IMR-90 (cell line): ENCODE data around the gene COL5A1. TPM values are rescaled to one million over a fixed set of nuclear protein-coding genes. Genes with fewer than 3 reads are reported as not detected.

Experiments
- ATAC-seq: fragments of 200-7000 bp; cut with Tn5 transposase; 2 replicates; pipeline ENCODE4 v1.9.1; 2020; ENCODE audit warnings: low read depth, mild to moderate bottlenecking, moderate library complexity
- BruUV-seq: library from RNA; stranded (reverse); fragments of 400-500 nt; replicated peaks from 2 replicates; lab custom pipeline; 2021; lab: Mats Ljungman, UMichigan
- CTCF ChIA-PET: fragments of 300-600 bp; formaldehyde crosslinking; extraction: SDS; loops from one replicate; lab custom pipeline; 2021; ENCODE audit warnings: antibody characterized with exemption; lab: Yijun Ruan, JAX
- POLR2A ChIA-PET: fragments of 300-600 bp; sonication (Branson Sonifier 250); formaldehyde crosslinking; loops from one replicate; lab custom pipeline; 2022; ENCODE audit warnings: antibody characterized with exemption; ENCODE audit not compliant: unreplicated experiment; lab: Charles Lee
- DNase-seq: peaks from one replicate; pipeline ENCODE4 v3.0.0; 2013
- H2AFZ ChIP-seq: replicated peaks from 2 replicates; pipeline ENCODE3; 2013; ENCODE audit warnings: low read length, mild to moderate bottlenecking; ENCODE audit not compliant: poor library complexity
- H2AK5ac ChIP-seq: 2 replicates; pipeline ENCODE4 v1.6.1; 2013; ENCODE audit warnings: low read depth, low read length, inconsistent platforms
- H2AK9ac ChIP-seq: replicated peaks from 2 replicates; pipeline ENCODE3; 2013; ENCODE audit warnings: mild to moderate bottlenecking, low read depth, low read length, moderate library complexity; ENCODE audit not compliant: poor library complexity
- H2BK120ac ChIP-seq: 2 replicates; pipeline ENCODE4 v1.6.1; 2013; ENCODE audit warnings: low read depth, low read length, inconsistent platforms
- H2BK15ac ChIP-seq: 3 replicates; pipeline ENCODE4 v1.6.1; 2013; ENCODE audit warnings: low read depth, low read length, inconsistent platforms
- H2BK20ac ChIP-seq: 2 replicates; pipeline ENCODE4 v1.6.1; 2013; ENCODE audit warnings: low read depth, mild to moderate bottlenecking, inconsistent platforms, low read length, moderate library complexity
- H2BK5ac ChIP-seq: 2 replicates; pipeline ENCODE4 v1.6.1; 2013; ENCODE audit warnings: mild to moderate bottlenecking, low read depth, low read length, inconsistent platforms; ENCODE audit not compliant: poor library complexity, severe bottlenecking
- H3K14ac ChIP-seq: replicated peaks from 2 replicates; pipeline ENCODE4 v1.6.1; 2013; ENCODE audit warnings: low read depth, low read length, inconsistent platforms
- H3K18ac ChIP-seq: 2 replicates; pipeline ENCODE4 v1.6.1; 2013; ENCODE audit warnings: low read depth, low read length, control low read depth
- H3K23ac ChIP-seq: 2 replicates; pipeline ENCODE4 v1.6.1; 2013; ENCODE audit warnings: low read depth, low read length, inconsistent platforms
- H3K27ac ChIP-seq: 2 replicates; pipeline ENCODE4 v1.5.1; 2013; ENCODE audit warnings: mild to moderate bottlenecking, control low read depth, low read length; ENCODE audit not compliant: insufficient read depth
- H3K27me3 ChIP-seq: 2 replicates; pipeline ENCODE4 v1.6.1; 2013; ENCODE audit warnings: low read length; ENCODE audit not compliant: control insufficient read depth, insufficient read depth
- H3K36me3 ChIP-seq: 2 replicates; pipeline ENCODE4 v1.6.1; 2013; ENCODE audit warnings: low read length, mixed read lengths; ENCODE audit not compliant: control insufficient read depth, insufficient read depth
- H3K4ac ChIP-seq: 2 replicates; pipeline ENCODE4 v1.6.1; 2013; ENCODE audit warnings: low read depth, low read length, inconsistent platforms
- H3K4me1 ChIP-seq: 2 replicates; pipeline ENCODE4 v1.6.1; 2013; ENCODE audit warnings: low read length, mixed read lengths; ENCODE audit not compliant: control insufficient read depth, insufficient read depth
- H3K4me2 ChIP-seq: 2 replicates; pipeline ENCODE4 v1.6.1; 2013; ENCODE audit warnings: low read depth, mild to moderate bottlenecking, control low read depth, low read length, moderate library complexity
- H3K4me3 ChIP-seq: 2 replicates; pipeline ENCODE4 v1.5.1; 2013; ENCODE audit warnings: low read depth, mild to moderate bottlenecking, control low read depth, low read length, moderate library complexity; ENCODE audit not compliant: insufficient read depth
- H3K56ac ChIP-seq: 2 replicates; pipeline ENCODE4 v1.6.1; 2013; ENCODE audit warnings: low read length, inconsistent platforms; ENCODE audit not compliant: insufficient read depth; ENCODE audit errors: extremely low read depth
- H3K79me1 ChIP-seq, 2 experiments: 2 replicates each; pipeline ENCODE4 v1.6.1; 2013; ENCODE audit warnings: low read length in 2 of 2, inconsistent platforms in 1 of 2, low read depth in 1 of 2
- H3K9ac ChIP-seq: 2 replicates; pipeline ENCODE4 v1.6.1; 2013; ENCODE audit warnings: low read depth, low read length, control low read depth
- H3K9me1 ChIP-seq: 2 replicates; pipeline ENCODE4 v1.6.1; 2013; ENCODE audit warnings: low read length, inconsistent platforms; ENCODE audit not compliant: insufficient read depth
- H3K9me3 ChIP-seq: 2 replicates; pipeline ENCODE4 v1.6.1; 2013; ENCODE audit warnings: low read length; ENCODE audit not compliant: control insufficient read depth, insufficient read depth
- H4K20me1 ChIP-seq: 2 replicates; pipeline ENCODE4 v1.6.1; 2013; ENCODE audit warnings: low read length, inconsistent platforms; ENCODE audit not compliant: insufficient read depth
- H4K5ac ChIP-seq: 2 replicates; pipeline ENCODE4 v1.6.1; 2013; ENCODE audit warnings: mild to moderate bottlenecking, low read depth, low read length, control low read depth
- H4K8ac ChIP-seq, 2 experiments: 2 replicates each; pipeline ENCODE4 v1.6.1; 2013; ENCODE audit warnings: low read depth in 2 of 2, low read length in 2 of 2, control low read depth in 1 of 2, inconsistent platforms in 1 of 2
- H4K91ac ChIP-seq: 2 replicates; pipeline ENCODE4 v1.6.1; 2013; ENCODE audit warnings: low read depth, low read length, inconsistent platforms; ENCODE audit not compliant: insufficient read depth
- BHLHE40 ChIP-seq: fragments of 150-350 bp; IDR thresholded peaks from 2 replicates; pipeline ENCODE4 v1.6.1; 2016; ENCODE audit warnings: mild to moderate bottlenecking, low read depth, low read length
- CEBPB ChIP-seq: IDR thresholded peaks from 2 replicates; pipeline ENCODE4 v1.6.1; 2012; ENCODE audit warnings: low read depth, low read length, improper control_type of control experiment
- ELK1 ChIP-seq: fragments of 150-350 bp; IDR thresholded peaks from 2 replicates; pipeline ENCODE4 v1.6.1; 2016; ENCODE audit warnings: low read depth, mild to moderate bottlenecking, low read length, moderate library complexity, borderline replicate concordance
- FOS ChIP-seq: fragments of 150-350 bp; IDR thresholded peaks from 2 replicates; pipeline ENCODE4 v1.6.1; 2016; ENCODE audit warnings: low read depth, low read length
- MAFK ChIP-seq: IDR thresholded peaks from 2 replicates; pipeline ENCODE4 v1.6.1; 2012; ENCODE audit warnings: low read depth, low read length, improper control_type of control experiment
- MAZ ChIP-seq: IDR thresholded peaks from 2 replicates; pipeline ENCODE4 v1.6.1; 2012; ENCODE audit warnings: low read depth, mild to moderate bottlenecking, low read length, improper control_type of control experiment, moderate library complexity, borderline replicate concordance
- MXI1 ChIP-seq: IDR thresholded peaks from 2 replicates; pipeline ENCODE4 v1.6.1; 2012; ENCODE audit warnings: low read depth, mild to moderate bottlenecking, low read length, moderate library complexity, borderline replicate concordance
- NFE2L2 ChIP-seq: fragments of 150-350 bp; IDR thresholded peaks from 2 replicates; pipeline ENCODE4 v1.6.1; 2016; ENCODE audit warnings: low read depth, mild to moderate bottlenecking, low read length
- POLR2A ChIP-seq: IDR thresholded peaks from 2 replicates; pipeline ENCODE4 v1.6.1; 2012; ENCODE audit warnings: mild to moderate bottlenecking, low read depth, low read length
- RCOR1 ChIP-seq: IDR thresholded peaks from 2 replicates; pipeline ENCODE4 v1.6.1; 2012; ENCODE audit warnings: mild to moderate bottlenecking, low read length, improper control_type of control experiment; ENCODE audit not compliant: insufficient replicate concordance
- RFX5 ChIP-seq: IDR thresholded peaks from 2 replicates; pipeline ENCODE4 v1.8.0; 2012; ENCODE audit warnings: low read depth, mild to moderate bottlenecking, low read length, moderate library complexity
- SMC3 ChIP-seq: fragments of 150-350 bp; IDR thresholded peaks from 2 replicates; pipeline ENCODE4 v1.6.1; 2016; ENCODE audit warnings: low read depth, mild to moderate bottlenecking, antibody characterized with exemption, low read length, moderate library complexity
- USF2 ChIP-seq: fragments of 150-350 bp; IDR thresholded peaks from 2 replicates; pipeline ENCODE4 v1.6.1; 2017; ENCODE audit warnings: mild to moderate bottlenecking, antibody characterized with exemption, low read length, low read depth
- WGBS, 2 experiments: methylation state at CpG; one replicate each; pipeline versions ENCODE4 v1.1.5 to v1.1.7; 2013; ENCODE audit warnings: missing lambda C conversion rate in 2 of 2; ENCODE audit not compliant: insufficient read length in 1 of 2; ENCODE audit errors: extremely low coverage in 2 of 2; 5-methylcytosine and 5-hydroxymethylcytosine counted together
- dilution Hi-C: fragments of 300-500 bp; cut with HindIII; formaldehyde crosslinking; loops from one replicate; pipeline ENCODE4 v1.14.3; 2018; ENCODE audit warnings: low sequenced_read_pairs; ENCODE audit not compliant: unreplicated experiment
- in situ Hi-C: fragments of 300-500 bp; cut with MboI; formaldehyde crosslinking; loops from 3 replicates; pipeline ENCODE4 v1.14.3; 2019; ENCODE audit warnings: low sequenced_read_pairs, inconsistent platforms, mixed read lengths
- intact Hi-C: fragments of 100-400 bp; cut with micrococcal nuclease; formaldehyde crosslinking; loops from 2 replicates; pipeline ENCODE4 v1.10.0; 2022
- polyA plus RNA-seq, 3 experiments: library from polyadenylated mRNA; depleted of rRNA; stranded (reverse); fragments of >200 nt; gene quantifications; 2 replicates each; pipeline ENCODE4 v1.2.3, GENCODE V29; 2012; ENCODE audit warnings: low replicate concordance in 1 of 3
- total RNA-seq: library from RNA; depleted of rRNA; stranded (reverse); fragments of >200 nt; gene quantifications from 2 replicates; pipeline ENCODE4 v1.2.3, GENCODE V29; 2012
- TF ChIP-seq, protein P1 (sequence below): conservative IDR thresholded peaks from 2 replicates; pipeline ENCODE4 v1.5.1; 2012; ENCODE audit warnings: mild to moderate bottlenecking, low read depth, low read length, improper control_type of control experiment

Gene COL5A1
- total and polyA plus RNA-seq, 2 of the 4 experiments (the other 2 are of a cell fraction) = 19.2 to 173 TPM

- BruUV-seq = no TSS peak
- Histone ChIP-seq H3K36me3 (peaks cover 90% of the 10 kb centered on the region), H3K79me1 (peaks cover 1 to 61% of the 10 kb centered on the region in 2 experiments; a peak in 3 of 4 replicates), H3K9ac (no peak overlapping the region), H3K27me3 (no peaks in the 10 kb centered on the region), H3K4ac (no peak overlapping the region), H3K23ac (no peak overlapping the region), H3K56ac (no peak overlapping the region), H4K5ac (no peak overlapping the region), H4K20me1 (peaks cover 56% of the 10 kb centered on the region), H2BK5ac (no peak overlapping the region), H3K9me1 (peaks cover 8% of the 10 kb centered on the region; the same call in 1 of the 2 replicates), H2BK120ac (no peak overlapping the region), H4K91ac (no peak overlapping the region), H3K14ac (no peak overlapping the region), H3K4me2 (no peak overlapping the region), H2AFZ (no peak overlapping the region), H3K4me3 (no peak overlapping the region), H4K8ac (no peak overlapping the region), H3K9me3 (no peaks in the 10 kb centered on the region), H2BK15ac (no peak overlapping the region), H3K4me1 (no peaks in the 10 kb centered on the region), H3K18ac (no peak overlapping the region), H2AK9ac (no peak overlapping the region), H3K27ac (no peak overlapping the region), H2BK20ac (no peak overlapping the region), H2AK5ac (no peak overlapping the region)
- CTCF ChIA-PET = interaction anchor here (0.8 kb wide), 1 partner anchor 19 kb away, joined by 5 read pairs; no protein-coding TSS in a partner anchor
- DNase-seq (no peak), ATAC-seq (no peak)
- intact Hi-C loops = no loop called here
- in situ Hi-C loops = no loop called here
- WGBS, 2 experiments = 100% methylated on average over 4 of the region's 14 CpGs; no CpG with 5 or more reads in 1 of the 2 experiments
- POLR2A ChIA-PET = no interaction called here
- TF ChIP-seq RFX5 = no peak
- TF ChIP-seq NFE2L2 = no peak
- TF ChIP-seq RCOR1 = no peak
- TF ChIP-seq CEBPB = no peak
- TF ChIP-seq SMC3 = no peak
- TF ChIP-seq MXI1 = no peak
- no peak for TF ChIP-seq POLR2A
- no peak for TF ChIP-seq USF2
- TF ChIP-seq, protein P1, sequence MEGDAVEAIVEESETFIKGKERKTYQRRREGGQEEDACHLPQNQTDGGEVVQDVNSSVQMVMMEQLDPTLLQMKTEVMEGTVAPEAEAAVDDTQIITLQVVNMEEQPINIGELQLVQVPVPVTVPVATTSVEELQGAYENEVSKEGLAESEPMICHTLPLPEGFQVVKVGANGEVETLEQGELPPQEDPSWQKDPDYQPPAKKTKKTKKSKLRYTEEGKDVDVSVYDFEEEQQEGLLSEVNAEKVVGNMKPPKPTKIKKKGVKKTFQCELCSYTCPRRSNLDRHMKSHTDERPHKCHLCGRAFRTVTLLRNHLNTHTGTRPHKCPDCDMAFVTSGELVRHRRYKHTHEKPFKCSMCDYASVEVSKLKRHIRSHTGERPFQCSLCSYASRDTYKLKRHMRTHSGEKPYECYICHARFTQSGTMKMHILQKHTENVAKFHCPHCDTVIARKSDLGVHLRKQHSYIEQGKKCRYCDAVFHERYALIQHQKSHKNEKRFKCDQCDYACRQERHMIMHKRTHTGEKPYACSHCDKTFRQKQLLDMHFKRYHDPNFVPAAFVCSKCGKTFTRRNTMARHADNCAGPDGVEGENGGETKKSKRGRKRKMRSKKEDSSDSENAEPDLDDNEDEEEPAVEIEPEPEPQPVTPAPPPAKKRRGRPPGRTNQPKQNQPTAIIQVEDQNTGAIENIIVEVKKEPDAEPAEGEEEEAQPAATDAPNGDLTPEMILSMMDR = no peak
- TF ChIP-seq MAZ = no peak
- TF ChIP-seq MAFK = no peak
- TF ChIP-seq ELK1 = no peak
- TF ChIP-seq FOS = no peak
- no peak for TF ChIP-seq BHLHE40
- dilution Hi-C loops = no loop called here
These were observed 113.8 kb downstream of the COL5A1 start for GRCh38 chr9:134755221-134755907.
